Cardiac fibroblast (primary cell): ENCODE data around the gene ELL.
A peak's percentile ranks its signal among the peaks of the same experiment; 100 is the strongest.

Experiments
- DNase-seq, 2 donors: peaks; one replicate each; pipeline versions ENCODE4 v3.0.0 to v3.0.0-alpha.2; 2010; ENCODE audit warnings: low read depth in 2 of 2
- H3K4me3 ChIP-seq, 2 donors: replicated peaks in 1 of 2; 1 replicate in 1 of 2; 2 replicates in 1 of 2; pipeline ENCODE4 v1.5.1; 2011; ENCODE audit warnings: low read depth in 2 of 2, low read length in 2 of 2, mild to moderate bottlenecking in 2 of 2, moderate library complexity in 1 of 2
- CTCF ChIP-seq: IDR thresholded peaks from one replicate; pipeline ENCODE4 v1.5.1; 2011; ENCODE audit warnings: low read depth, mild to moderate bottlenecking, low read length, inconsistent platforms

ELL gene

GRCh38 chr19:18453269-18454024 is 68.4 kb downstream of the ELL start:
- DNase-seq: peak in 1 of 2 donors; percentile 67
- TF ChIP-seq CTCF: no peak
- no peak overlapping the region for H3K4me3 ChIP-seq

GRCh38 chr19:18452386-18452785 is 69.5 kb downstream of the ELL start:
- no peak for TF ChIP-seq CTCF
- no peak for DNase-seq
- H3K4me3 ChIP-seq: no peak overlapping the region

GRCh38 chr19:18450931-18451836 is 70.7 kb downstream of the ELL start:
- DNase-seq: peak; percentile 81 to 82

GRCh38 chr19:18450021-18450930 is 71.6 kb downstream of the ELL start:
- no peak for DNase-seq
- TF ChIP-seq CTCF: no peak

More at GRCh38 chr19:18450931-18451836, 70.7 kb downstream of the ELL start:
- peak; percentile 99 for TF ChIP-seq CTCF
- H3K4me3 ChIP-seq: no peak overlapping the region

GRCh38 chr19:18449552-18449951 is 72.3 kb downstream of the ELL start:
- no peak overlapping the region for H3K4me3 ChIP-seq
- no peak for TF ChIP-seq CTCF
- no peak for DNase-seq

More at GRCh38 chr19:18450021-18450930, 71.6 kb downstream of the ELL start:
- H3K4me3 ChIP-seq: no peak overlapping the region

- no peak for DNase-seq
- no peak for TF ChIP-seq CTCF
- H3K4me3 ChIP-seq: no peak overlapping the region
Measured at GRCh38 chr19:18446811-18447359, 75.0 kb downstream of the ELL start.
